ENCODE data around the gene IFNAR1. TPM values are rescaled to one million over a fixed set of nuclear protein-coding genes. Genes with fewer than 3 reads are reported as not detected.

The IFNAR1 gene
- total RNA-seq, 1 experiment from 2014 or later, result 20.5 TPM

DNA sequence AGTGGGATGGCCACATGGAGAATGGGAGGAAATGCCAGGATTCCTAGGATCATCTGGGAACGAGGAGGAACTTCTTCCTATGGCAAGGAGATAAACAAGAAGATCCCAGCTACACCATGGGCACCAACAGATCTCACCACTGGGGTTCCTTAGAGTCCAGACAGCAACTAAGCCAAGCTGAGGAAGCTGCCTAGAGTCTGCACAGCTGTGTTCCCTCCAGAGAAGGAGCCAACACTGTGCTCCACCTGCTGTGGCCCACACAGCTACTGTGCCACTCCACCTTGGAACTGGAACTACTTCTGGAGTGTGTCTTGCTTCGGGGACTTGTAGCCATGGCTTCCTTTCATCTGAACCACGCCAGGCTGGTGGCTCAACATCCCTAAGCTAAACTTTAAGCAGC, 6.0 kb downstream of the IFNAR1 start:
- no peak overlapping the region for H3K27ac ChIP-seq (ENCODE audit: low read depth, low read length)
- no peak for ATAC-seq

More for the DNA sequence above, 6.0 kb downstream of the IFNAR1 start:
- H3K9me3 ChIP-seq (ENCODE audit: control insufficient read depth in 1 of 2, insufficient read depth in 1 of 2, low read depth in 1 of 2, low read length in 2 of 2), result peaks cover 5 to 10% of the 10 kb centered on the region in 2 experiments; a peak in 3 of 4 replicates
- H3K27me3 ChIP-seq (ENCODE audit: insufficient read depth, low read length), result no peaks in the 10 kb centered on the region
- ChIA-PET RAD21 (ENCODE audit: low non-redundant PET in 1 of 2, low total read pairs in 2 of 2, uncharacterized antibody in 2 of 2, unreplicated experiment in 2 of 2) (no interaction called here), POLR2A (no interaction called here), CTCF (interaction anchor here (1.4 kb wide), 1 partner anchor 30 kb away, joined by 5 read pairs; no protein-coding TSS in a partner anchor)
- H3K36me3 ChIP-seq (ENCODE audit: control insufficient read depth in 1 of 2, insufficient read depth in 2 of 2, low read length in 2 of 2), result peaks cover 0 to 15% of the 10 kb centered on the region in 2 experiments; a peak in 1 of 4 replicates
- intact Hi-C loops (cut with micrococcal nuclease), result no loop called here
- no peak for DNase-seq (ENCODE audit: low read depth, low spot score)
- no peaks in the 10 kb centered on the region for H4K20me1 ChIP-seq (ENCODE audit: insufficient read depth)
- H3K4me2 ChIP-seq (ENCODE audit: low read length), result no peak overlapping the region
- H3K9ac ChIP-seq (ENCODE audit: low read length), result no peak overlapping the region
- H3K4me3 ChIP-seq (replicated peaks in 1 of 2; ENCODE audit: low read depth in 1 of 2, low read length in 2 of 2), result no peak overlapping the region
- peaks cover 41% of the 10 kb centered on the region for H3K79me2 ChIP-seq (ENCODE audit: insufficient read depth, low read length)
- TF ChIP-seq ZNF274 (IDR thresholded peaks at IDR 0.05; ENCODE audit: low read depth, low read length) (no peak), EZH2 (IDR thresholded peaks at IDR 0.05) (no peak), POLR2A (IDR thresholded peaks at IDR 0.05; ENCODE audit: borderline replicate concordance, extremely low read depth, insufficient read depth, insufficient read length) (no peak), CBX3 (IDR thresholded peaks at IDR 0.05; ENCODE audit: low read depth) (no peak), CEBPB (IDR thresholded peaks at IDR 0.05; ENCODE audit: low read depth) (no peak), JUND (IDR thresholded peaks at IDR 0.05) (no peak), SRF (IDR thresholded peaks at IDR 0.05; ENCODE audit: low read depth) (no peak), RAD21 (IDR thresholded peaks at IDR 0.05; ENCODE audit: low read depth) (no peak), POLR2AphosphoS5 (IDR thresholded peaks at IDR 0.05; ENCODE audit: low read depth, low read length) (no peak)
- TF ChIP-seq, protein P1, sequence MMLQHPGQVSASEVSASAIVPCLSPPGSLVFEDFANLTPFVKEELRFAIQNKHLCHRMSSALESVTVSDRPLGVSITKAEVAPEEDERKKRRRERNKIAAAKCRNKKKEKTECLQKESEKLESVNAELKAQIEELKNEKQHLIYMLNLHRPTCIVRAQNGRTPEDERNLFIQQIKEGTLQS (IDR thresholded peaks at IDR 0.05), result no peak
- TF ChIP-seq, protein P2, sequence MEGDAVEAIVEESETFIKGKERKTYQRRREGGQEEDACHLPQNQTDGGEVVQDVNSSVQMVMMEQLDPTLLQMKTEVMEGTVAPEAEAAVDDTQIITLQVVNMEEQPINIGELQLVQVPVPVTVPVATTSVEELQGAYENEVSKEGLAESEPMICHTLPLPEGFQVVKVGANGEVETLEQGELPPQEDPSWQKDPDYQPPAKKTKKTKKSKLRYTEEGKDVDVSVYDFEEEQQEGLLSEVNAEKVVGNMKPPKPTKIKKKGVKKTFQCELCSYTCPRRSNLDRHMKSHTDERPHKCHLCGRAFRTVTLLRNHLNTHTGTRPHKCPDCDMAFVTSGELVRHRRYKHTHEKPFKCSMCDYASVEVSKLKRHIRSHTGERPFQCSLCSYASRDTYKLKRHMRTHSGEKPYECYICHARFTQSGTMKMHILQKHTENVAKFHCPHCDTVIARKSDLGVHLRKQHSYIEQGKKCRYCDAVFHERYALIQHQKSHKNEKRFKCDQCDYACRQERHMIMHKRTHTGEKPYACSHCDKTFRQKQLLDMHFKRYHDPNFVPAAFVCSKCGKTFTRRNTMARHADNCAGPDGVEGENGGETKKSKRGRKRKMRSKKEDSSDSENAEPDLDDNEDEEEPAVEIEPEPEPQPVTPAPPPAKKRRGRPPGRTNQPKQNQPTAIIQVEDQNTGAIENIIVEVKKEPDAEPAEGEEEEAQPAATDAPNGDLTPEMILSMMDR (IDR thresholded peaks at IDR 0.05 in 2 of 3, conservative IDR thresholded peaks at IDR 0.05 in 1 of 3; ENCODE audit: borderline replicate concordance in 1 of 3, insufficient read depth in 1 of 3, low read depth in 2 of 3, low read length in 2 of 3), result no peak
- BruUV-seq (replicated peaks), result no TSS peak
- peaks cover 0 to 2% of the 10 kb centered on the region in 2 experiments; a peak in 1 of 4 replicates for H3K4me1 ChIP-seq (ENCODE audit: control insufficient read depth in 1 of 2, insufficient read depth in 2 of 2, low read length in 2 of 2)
- no peak overlapping the region for H2AFZ ChIP-seq (ENCODE audit: low read depth, low read length, poor library complexity, severe bottlenecking)
- H3K9me2 ChIP-seq (ENCODE audit: insufficient read depth), result no peaks in the 10 kb centered on the region
